Measurements from ENCODE around the gene TRIM47. TPM values are rescaled to one million over a fixed set of nuclear protein-coding genes. Genes with fewer than 3 reads are reported as not detected.
A peak's percentile ranks its signal among the peaks of the same experiment; 100 is the strongest.
"Not testable (repeated sequence)": the region's sequence is repeated elsewhere in the genome, so short reads cannot be mapped to it uniquely, and the experiment has no call there.

TRIM47 gene
- total RNA-seq, 2 donors from 2014 or later, result 11.0 to 32.4 TPM

GRCh38 chr17:75872434-75873351 is 5.7 kb downstream of the TRIM47 start:
- H3K36me3 Mint-ChIP-seq (ENCODE audit: low read depth), result no peaks in the 10 kb centered on the region
- H3K27me3 Mint-ChIP-seq, result no peaks in the 10 kb centered on the region
- peak; percentile 18 for ATAC-seq (replicated peaks)
- no peaks in the 10 kb centered on the region for H3K9me3 Mint-ChIP-seq
- peak overlapping the region; percentile 73 for H3K27ac Mint-ChIP-seq
- no peak overlapping the region for H3K4me3 Mint-ChIP-seq
- no peaks in the 10 kb centered on the region for H3K4me1 Mint-ChIP-seq

- H3K4me3 Mint-ChIP-seq; H3K27me3 Mint-ChIP-seq; H3K4me1 Mint-ChIP-seq; H3K36me3 Mint-ChIP-seq (ENCODE audit: low read depth); ATAC-seq (replicated peaks); H3K9me3 Mint-ChIP-seq; H3K27ac Mint-ChIP-seq: not testable (repeated sequence)
Measured at GRCh38 chr17:75870228-75870627, 8.2 kb downstream of the TRIM47 start.

DNA sequence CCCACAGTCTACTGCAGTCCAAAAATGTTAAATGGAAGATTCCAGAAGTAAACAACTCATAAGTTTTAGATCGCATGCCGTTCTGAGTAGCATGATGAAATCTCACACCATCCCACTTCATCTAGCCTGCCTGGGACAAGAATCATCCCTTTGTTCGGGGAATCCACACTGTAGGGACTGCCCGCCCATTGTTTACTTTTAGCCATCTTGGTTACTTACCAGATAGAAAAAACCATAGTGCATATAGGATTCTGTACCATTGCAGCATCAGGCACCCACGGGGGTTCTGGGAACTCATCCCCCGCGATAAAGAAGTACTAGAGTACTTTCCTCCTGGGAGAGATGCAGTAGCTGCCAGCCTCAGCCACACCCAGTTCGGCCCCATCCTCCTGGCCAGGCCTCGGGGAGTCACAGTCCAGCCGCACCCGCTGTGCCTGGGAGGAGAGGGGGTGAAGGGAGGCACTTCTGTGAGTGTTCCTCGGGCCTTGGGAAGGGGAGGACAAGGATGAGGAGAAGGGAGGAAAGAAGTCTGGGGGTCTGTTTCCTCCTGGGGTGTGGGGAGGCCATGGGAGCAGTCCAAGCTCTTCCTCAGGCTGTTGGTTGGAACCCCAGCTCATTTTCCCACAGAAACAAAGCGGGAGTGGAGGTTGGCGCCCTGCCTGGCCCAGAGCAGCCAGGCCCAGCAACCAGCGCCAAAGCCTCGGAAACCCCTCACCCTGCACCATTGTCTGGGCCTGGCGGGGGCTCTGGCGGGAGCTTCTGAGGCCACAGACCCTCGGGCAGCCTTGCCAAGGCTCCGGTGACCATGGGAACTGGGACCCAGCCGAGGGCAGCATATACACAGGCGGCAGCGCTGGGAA is 8.9 kb downstream of the TRIM47 start:
- H3K27me3 Mint-ChIP-seq, result no peaks in the 10 kb centered on the region
- H3K36me3 Mint-ChIP-seq (ENCODE audit: low read depth), result no peaks in the 10 kb centered on the region
- H3K4me3 Mint-ChIP-seq, result no peak overlapping the region
- no peaks in the 10 kb centered on the region for H3K9me3 Mint-ChIP-seq
- no peak overlapping the region for H3K27ac Mint-ChIP-seq
- H3K4me1 Mint-ChIP-seq, result peaks cover 3% of the 10 kb centered on the region
- ATAC-seq (replicated peaks), result no peak

GRCh38 chr17:75868730-75869281 is 9.6 kb downstream of the TRIM47 start:
- not testable (repeated sequence) for H3K27ac Mint-ChIP-seq; H3K27me3 Mint-ChIP-seq; H3K4me1 Mint-ChIP-seq; H3K36me3 Mint-ChIP-seq (ENCODE audit: low read depth); H3K4me3 Mint-ChIP-seq; ATAC-seq (replicated peaks); H3K9me3 Mint-ChIP-seq

DNA sequence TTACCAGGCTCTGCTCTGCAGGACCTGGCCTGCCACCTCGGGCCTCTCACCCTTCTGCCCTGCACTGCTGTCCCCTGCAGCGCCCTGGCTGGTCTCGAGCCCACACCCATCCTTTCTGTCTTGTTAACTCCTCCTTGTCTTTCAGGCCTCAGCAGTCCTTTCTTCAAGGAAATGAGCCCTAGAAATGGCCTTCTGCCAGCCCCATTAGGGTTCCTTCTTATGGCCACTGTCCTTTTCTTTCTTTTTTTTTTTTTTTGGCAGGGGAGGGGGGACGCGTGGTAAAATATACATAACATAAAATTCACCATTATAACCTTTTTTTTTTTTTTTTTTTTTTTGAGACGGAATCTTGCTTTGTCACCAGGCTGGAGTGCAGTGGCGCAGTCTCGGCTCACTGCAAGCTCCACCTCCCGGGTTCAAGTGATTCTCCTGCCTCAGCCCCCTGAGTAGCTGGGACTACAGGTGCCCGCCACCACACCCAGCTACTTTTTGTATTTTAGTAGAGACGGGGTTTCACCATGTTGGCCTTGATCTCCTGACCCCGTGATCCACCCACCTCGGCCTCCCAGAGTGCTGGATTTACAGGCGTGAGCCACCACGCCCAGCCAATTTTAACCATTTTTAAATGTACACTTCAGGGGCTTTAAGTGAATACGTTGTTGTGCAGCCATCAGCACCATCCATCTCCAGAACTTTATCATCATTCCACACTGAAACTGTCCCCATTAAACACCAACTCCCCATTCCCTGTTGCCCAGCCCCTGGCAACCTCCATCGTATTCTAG is 12.8 kb downstream of the TRIM47 start:
- H3K4me3 Mint-ChIP-seq, result peak overlapping the region; percentile 62
- H3K9me3 Mint-ChIP-seq; ATAC-seq (replicated peaks); H3K4me1 Mint-ChIP-seq; H3K27me3 Mint-ChIP-seq; H3K36me3 Mint-ChIP-seq (ENCODE audit: low read depth): not testable (repeated sequence)
- peak overlapping the region; percentile 86 for H3K27ac Mint-ChIP-seq

DNA sequence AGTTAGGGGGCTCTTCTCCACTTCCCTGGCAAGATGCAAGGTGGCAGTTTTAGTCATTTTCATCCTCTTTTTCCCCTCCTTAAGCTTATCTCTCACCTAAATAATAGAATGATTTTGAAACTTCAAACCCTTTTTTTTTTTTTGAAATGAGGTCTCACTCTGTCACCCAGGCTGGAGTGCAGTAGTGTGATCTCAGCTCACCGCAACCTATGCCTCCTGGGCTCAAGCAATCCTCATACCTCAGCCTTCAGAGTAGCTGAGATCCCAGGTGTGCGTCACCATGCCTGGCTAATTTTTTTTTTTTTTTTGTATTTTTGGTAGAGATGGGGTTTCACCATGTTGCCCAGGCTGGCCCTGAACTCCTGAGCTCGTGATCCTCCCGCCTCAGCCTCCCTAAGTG is 13.5 kb downstream of the TRIM47 start:
- not testable (repeated sequence) for H3K4me1 Mint-ChIP-seq; H3K9me3 Mint-ChIP-seq; H3K27me3 Mint-ChIP-seq; H3K36me3 Mint-ChIP-seq (ENCODE audit: low read depth)
- Mint-ChIP-seq H3K27ac (peak overlapping the region; percentile 86), H3K4me3 (peak overlapping the region; percentile 62)
- ATAC-seq (replicated peaks), result peak; percentile 81

- Mint-ChIP-seq H3K27ac (peak overlapping the region; percentile 86), H3K27me3 (no peaks in the 10 kb centered on the region), H3K9me3 (no peaks in the 10 kb centered on the region), H3K36me3 (ENCODE audit: low read depth) (no peaks in the 10 kb centered on the region), H3K4me3 (peak overlapping the region; percentile 62), H3K4me1 (peaks cover 6% of the 10 kb centered on the region)
- ATAC-seq (replicated peaks), result peak; percentile 78
Measured at GRCh38 chr17:75864448-75864871, 13.9 kb downstream of the TRIM47 start.

DNA sequence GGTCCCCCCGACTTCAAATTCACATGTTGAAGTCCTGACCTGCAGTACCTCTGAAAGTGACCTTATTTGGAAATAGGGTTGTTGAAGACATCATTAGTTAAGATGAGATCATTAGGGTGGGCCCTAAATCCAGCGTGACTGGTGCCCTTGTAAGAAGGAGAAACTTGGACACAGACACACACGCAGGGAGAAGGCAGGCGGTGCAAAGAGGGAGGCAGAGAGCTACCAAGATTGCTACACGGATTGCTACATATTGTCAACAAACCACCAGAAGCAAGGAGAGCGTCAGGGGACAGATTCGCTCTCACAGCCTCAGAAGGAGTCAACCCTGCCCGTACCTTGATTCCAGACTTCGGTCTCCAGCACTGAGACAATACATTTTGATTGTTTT is 16.5 kb downstream of the TRIM47 start:
- Mint-ChIP-seq H3K27me3 (no peaks in the 10 kb centered on the region), H3K27ac (no peak overlapping the region), H3K4me3 (no peak overlapping the region), H3K9me3 (no peaks in the 10 kb centered on the region), H3K4me1 (peaks cover 12% of the 10 kb centered on the region), H3K36me3 (ENCODE audit: low read depth) (no peaks in the 10 kb centered on the region)
- ATAC-seq (replicated peaks), result no peak

- not testable (repeated sequence) for H3K27me3 Mint-ChIP-seq; H3K36me3 Mint-ChIP-seq (ENCODE audit: low read depth); ATAC-seq (replicated peaks); H3K9me3 Mint-ChIP-seq
- Mint-ChIP-seq H3K4me3 (peak overlapping the region; percentile 25), H3K27ac (peak overlapping the region; percentile 52), H3K4me1 (peaks cover 14% of the 10 kb centered on the region)
Measured at GRCh38 chr17:75859358-75859757, 19.0 kb downstream of the TRIM47 start.

GRCh38 chr17:75856062-75856756 is 22.2 kb downstream of the TRIM47 start:
- no peak overlapping the region for H3K27ac Mint-ChIP-seq
- H3K9me3 Mint-ChIP-seq, result no peaks in the 10 kb centered on the region
- no peak for ATAC-seq (replicated peaks)
- H3K36me3 Mint-ChIP-seq (ENCODE audit: low read depth), result peaks cover 16% of the 10 kb centered on the region
- H3K4me1 Mint-ChIP-seq, result peaks cover 12% of the 10 kb centered on the region
- H3K27me3 Mint-ChIP-seq, result no peaks in the 10 kb centered on the region
- H3K4me3 Mint-ChIP-seq, result no peak overlapping the region

GRCh38 chr17:75855310-75856061 is 22.9 kb downstream of the TRIM47 start, which contains the start of gene WBP2:
TSS of gene WBP2 (minus strand) at chr17:75855335. CDS start at chr17:75855297, 38 bp downstream.
- Mint-ChIP-seq H3K27me3 (no peaks in the 10 kb centered on the region), H3K36me3 (ENCODE audit: low read depth) (peaks cover 23% of the 10 kb centered on the region), H3K4me3 (no peak within 1 kb of the TSS), H3K4me1 (peaks cover 12% of the 10 kb centered on the region), H3K9me3 (no peaks in the 10 kb centered on the region), H3K27ac (no peak within 1 kb of the TSS)
- ATAC-seq (replicated peaks), result peak; percentile 91

DNA sequence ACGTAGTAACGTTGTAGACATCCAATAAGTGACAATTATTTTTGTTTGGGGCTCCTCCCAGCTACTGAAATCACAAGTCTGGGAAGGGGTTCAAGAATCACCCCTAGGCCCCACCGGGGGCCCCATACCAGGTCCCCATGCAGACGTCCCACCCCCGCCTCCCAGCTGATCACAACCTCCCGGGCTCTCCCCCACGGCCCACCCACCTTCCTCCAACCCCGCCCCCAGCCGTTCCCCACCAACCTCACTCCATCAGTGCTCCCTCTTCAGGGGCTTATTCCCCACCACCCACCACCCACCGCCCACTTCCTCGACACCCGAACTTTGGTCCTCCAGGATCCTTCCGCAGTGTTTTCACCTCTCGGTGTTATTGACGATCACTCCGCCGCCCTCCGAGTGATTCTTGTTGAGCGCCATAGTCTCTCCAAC is 23.5 kb downstream of the TRIM47 start:
- no peaks in the 10 kb centered on the region for H3K27me3 Mint-ChIP-seq
- peaks cover 29% of the 10 kb centered on the region for H3K36me3 Mint-ChIP-seq (ENCODE audit: low read depth)
- peaks cover 12% of the 10 kb centered on the region for H3K4me1 Mint-ChIP-seq
- no peak for ATAC-seq (replicated peaks)
- H3K27ac Mint-ChIP-seq, result no peak overlapping the region
- no peaks in the 10 kb centered on the region for H3K9me3 Mint-ChIP-seq
- no peak overlapping the region for H3K4me3 Mint-ChIP-seq
